NCI-H510A treated with DMSO at 0.1 percent for 48 hours (cell line): ENCODE results near the gene E4F1.

Experiments
- DNase-seq: peaks from one replicate; lab custom pipeline; 2025; lab: John Stamatoyannopoulos, UW

E4F1 gene

DNA sequence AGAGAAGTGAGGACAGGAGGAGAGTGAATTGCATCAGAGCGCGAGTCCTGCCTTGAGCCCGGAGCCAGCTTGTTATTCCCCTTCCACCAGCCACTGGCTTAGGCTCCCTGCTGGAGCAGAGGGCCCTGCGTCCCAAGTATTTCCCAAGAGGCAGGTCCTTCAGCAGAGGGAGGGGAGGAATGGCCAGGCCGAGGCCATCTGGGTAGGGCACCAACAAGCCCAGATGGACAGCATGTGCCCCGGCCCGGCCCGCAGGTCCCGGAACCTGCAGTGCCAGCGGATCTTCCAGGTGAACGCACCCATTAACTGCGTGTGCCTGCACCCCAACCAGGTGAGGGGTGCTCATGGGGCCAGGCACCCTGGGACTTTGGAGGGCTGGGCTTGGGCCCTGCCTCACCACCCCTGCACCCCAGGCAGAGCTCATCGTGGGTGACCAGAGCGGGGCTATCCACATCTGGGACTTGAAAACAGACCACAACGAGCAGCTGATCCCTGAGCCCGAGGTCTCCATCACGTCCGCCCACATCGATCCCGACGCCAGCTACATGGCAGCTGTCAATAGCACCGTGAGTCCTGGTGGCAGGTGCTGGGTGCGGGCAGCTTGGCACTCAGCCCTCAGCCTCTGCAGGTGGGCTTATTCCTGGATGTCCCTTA is 16.5 kb upstream of the E4F1 start:
- DNase-seq: no peak

- DNase-seq: no peak
These were observed 15.5 kb upstream of the E4F1 start for GRCh38 chr16:2207872-2208271.

- no peak for DNase-seq
These were observed 15.1 kb upstream of the E4F1 start for GRCh38 chr16:2208308-2208707.

DNA sequence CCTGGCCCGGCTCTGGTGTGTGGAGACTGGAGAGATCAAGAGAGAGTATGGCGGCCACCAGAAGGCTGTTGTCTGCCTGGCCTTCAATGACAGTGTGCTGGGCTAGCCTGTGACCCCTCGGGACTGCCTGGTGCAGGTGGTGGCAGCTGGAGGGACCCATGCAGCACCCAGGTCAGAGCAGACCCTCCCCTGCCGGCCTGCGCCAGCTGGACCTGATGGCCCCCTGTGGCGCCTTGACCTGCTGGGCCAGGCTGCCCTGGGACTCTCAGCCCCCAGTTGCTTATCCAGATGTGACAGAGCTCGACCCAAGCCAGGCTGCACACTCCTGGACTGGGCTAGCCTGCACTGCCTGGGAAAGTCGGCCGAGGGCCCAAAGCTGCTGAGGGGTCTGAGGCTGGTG is 14.6 kb upstream of the E4F1 start:
- DNase-seq: no peak

GRCh38 chr16:2209258-2210008 is 14.0 kb upstream of the E4F1 start:
- DNase-seq: no peak

GRCh38 chr16:2210009-2210332 is 13.4 kb upstream of the E4F1 start:
- DNase-seq: no peak

GRCh38 chr16:2210386-2211365 is 12.7 kb upstream of the E4F1 start, which contains the start of gene BRICD5:
TSS of gene BRICD5 (minus strand) at chr16:2210863. CDS start at chr16:2210833, 30 bp downstream.
- no peak for DNase-seq

DNA sequence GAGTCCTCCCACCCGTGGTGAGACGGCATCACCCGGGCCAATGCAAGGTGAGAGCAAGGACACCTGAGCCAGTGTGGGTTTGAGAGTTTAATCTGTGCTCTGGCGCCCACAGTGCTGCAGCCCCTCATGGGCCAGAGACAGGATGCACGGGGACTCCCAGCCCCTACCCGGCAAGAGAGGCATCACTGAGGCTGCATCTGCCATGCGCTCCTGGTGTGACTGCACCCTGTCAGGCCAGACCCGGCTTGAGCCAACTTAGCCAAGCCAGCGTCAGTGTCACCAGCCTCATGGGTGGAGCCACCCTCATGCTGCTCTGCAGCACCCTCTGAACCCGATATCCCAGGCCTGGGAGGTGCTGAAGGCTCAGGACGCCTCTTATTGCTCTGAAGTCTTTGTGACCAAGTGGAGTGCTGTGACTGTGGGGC is 11.5 kb upstream of the E4F1 start:
- DNase-seq: no peak

GRCh38 chr16:2212362-2213324 is 10.7 kb upstream of the E4F1 start:
- DNase-seq: no peak

- DNase-seq: no peak
These were observed 9.3 kb upstream of the E4F1 start for GRCh38 chr16:2213817-2214718.

DNA sequence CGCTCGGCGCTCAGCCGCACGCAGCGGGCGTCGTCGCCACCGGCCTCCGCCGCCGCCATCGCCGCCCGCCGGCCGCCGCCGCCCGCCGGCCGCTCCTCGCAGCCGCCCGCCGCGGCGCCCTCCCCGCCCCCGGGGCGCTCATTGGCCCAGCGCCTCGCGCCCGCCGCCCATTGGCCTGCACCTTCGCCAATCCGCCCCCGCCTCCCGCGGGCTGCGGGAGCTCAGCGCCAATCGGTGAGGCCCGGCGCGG is 8.7 kb upstream of the E4F1 start, which contains the start of gene PGP:
Gene PGP, minus strand, starts transcription at position 122 of the 250 bp plus-strand sequence. Its CDS starts 63 bp downstream, at position 59.
- no peak for DNase-seq

GRCh38 chr16:2216330-2216729 is 7.1 kb upstream of the E4F1 start:
- DNase-seq: no peak

DNA sequence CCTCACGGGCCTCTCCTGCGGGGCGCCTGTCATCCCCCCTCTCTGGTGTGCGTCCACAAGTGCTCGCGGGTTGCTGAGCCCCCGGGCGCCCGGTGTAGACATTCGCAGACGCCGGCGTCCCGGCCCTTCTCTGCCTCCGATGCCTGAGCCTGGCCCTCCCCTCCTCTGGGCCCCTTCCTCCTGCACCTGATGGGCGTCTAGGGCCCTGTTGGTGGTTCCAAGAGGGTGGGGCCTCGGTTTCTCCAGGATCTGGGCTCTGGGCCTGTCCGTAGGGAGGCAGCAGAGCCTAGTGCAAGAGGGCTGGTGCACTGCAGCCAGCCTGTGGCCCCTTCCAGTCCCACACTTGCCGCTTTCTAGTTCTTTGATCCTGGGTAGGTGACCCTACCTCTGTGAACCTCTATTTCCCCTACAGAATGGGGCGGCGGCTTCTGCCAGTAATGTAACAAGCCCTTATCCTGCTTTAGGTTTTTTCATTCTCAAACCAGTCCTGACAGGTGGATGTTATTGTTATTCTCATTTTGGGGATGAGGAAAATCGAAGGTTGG is 623 bp downstream of the E4F1 start:
- DNase-seq: peak; percentile 28

DNA sequence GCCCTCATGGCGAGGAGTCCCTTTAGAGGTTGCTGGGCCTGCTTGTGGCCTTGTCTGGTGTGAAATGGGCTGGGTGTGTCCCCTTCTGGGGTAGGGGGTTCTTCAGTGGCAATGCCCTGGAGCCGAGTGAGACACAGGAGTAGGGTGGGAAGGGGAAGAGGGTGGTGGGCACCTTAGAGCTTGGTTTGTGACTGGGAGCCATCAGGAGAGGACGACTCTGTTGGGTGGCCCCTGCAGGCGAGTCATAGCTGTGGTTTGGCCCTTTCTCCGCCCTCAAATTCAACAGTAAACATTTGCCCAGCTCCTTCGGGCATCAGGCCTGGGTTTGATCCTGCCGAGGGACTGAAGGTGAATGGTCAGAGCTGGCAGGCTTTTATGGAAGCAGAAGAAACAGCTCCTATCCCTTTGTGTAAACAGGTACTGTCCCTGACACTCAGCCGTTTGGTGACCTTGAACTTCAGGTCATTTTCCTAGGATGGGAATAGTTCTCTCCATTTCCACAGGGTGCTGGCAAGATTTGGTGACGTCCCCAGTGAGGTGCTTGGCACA is 2.9 kb downstream of the E4F1 start:
- no peak for DNase-seq

- DNase-seq: no peak
These were observed 3.5 kb downstream of the E4F1 start for GRCh38 chr16:2226918-2227317.

- no peak for DNase-seq
These were observed 4.9 kb downstream of the E4F1 start for GRCh38 chr16:2228161-2228824.

DNA sequence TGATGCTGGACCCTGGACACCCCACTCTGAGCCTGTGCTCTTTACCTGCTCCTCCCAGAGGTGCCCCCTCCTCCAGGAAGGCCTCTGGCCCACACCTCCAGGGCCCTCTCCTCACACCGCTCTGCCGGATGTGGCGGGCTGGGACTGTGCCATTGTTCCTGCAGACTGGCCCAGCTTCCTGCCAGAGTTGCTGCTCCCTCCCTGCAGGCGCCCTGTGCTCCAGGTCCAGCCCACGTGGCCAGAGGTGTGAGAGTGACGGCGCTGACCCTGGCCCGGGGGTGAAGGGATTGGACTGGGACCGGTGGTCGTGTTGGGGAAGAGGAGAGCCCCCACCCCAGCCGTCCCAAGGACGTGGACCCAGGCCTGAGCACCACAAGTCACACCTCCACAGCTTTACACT is 5.7 kb downstream of the E4F1 start:
- no peak for DNase-seq

- no peak for DNase-seq
These were observed 6.3 kb downstream of the E4F1 start for GRCh38 chr16:2229632-2230250.

GRCh38 chr16:2230376-2230775 is 7.0 kb downstream of the E4F1 start:
- no peak for DNase-seq
